Measurements from ENCODE around the gene MACROD2. TPM values are rescaled to one million over a fixed set of nuclear protein-coding genes. Genes with fewer than 3 reads are reported as not detected.

MACROD2 gene
- total and polyA plus RNA-seq, 2 donors (not counting 1 experiment from before 2014, with no cell fraction given), result 5.3 to 6.7 TPM

DNA sequence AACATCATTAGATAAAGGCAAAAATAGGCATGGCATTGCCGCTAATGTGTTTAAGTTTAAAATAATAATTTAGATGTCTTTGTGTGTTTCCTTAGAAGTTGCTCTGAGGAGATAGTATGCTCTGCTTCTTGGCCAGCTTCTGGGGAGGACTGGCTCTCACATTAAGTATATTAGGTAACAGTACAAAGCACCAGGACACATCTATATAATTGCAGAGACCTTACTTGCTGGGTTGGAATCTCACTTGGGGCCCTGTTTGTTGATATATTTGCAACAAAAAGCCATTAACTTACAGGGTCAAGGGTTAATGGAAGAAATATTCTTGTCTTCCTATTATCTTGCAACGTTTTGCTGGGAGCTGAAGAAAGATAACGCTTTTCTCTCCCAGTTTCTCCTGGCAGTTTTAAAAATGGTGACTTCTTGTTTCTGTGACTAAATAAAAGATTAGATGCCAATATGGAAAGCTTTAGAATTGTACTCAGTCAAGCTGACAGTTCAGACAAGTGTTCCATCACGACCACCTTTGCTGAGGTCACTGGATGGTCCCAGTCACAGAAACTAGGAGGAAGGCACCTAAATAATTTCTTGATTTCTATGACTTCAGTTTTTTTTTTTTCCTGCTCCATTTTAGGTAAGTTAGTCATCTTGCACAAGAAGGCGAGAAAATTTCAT is 804.4 kb downstream of the MACROD2 start:
- Histone ChIP-seq H4K20me1 (ENCODE audit: control insufficient read depth, insufficient read depth, low read length, poor library complexity, severe bottlenecking) (no peaks in the 10 kb centered on the region), H3K4me2 (replicated peaks; ENCODE audit: low read depth, low read length, poor library complexity, severe bottlenecking) (no peak overlapping the region), H3K36me3 (replicated peaks in 1 of 2; ENCODE audit: control extremely low read depth in 1 of 2, control insufficient read depth in 1 of 2, extremely low read depth in 1 of 2, insufficient read depth in 2 of 2, low read length in 1 of 2) (no peaks in the 10 kb centered on the region), H3K4me1 (ENCODE audit: control insufficient read depth in 2 of 2, insufficient read depth in 2 of 2, low read length in 2 of 2) (no peaks in the 10 kb centered on the region), H3K9me3 (ENCODE audit: control extremely low read depth in 1 of 3, control insufficient read depth in 2 of 3, insufficient read depth in 1 of 3, low read length in 2 of 3) (no peaks in the 10 kb centered on the region), H2AFZ (ENCODE audit: insufficient read depth, low read depth, low read length, poor library complexity, severe bottlenecking) (no peak overlapping the region), H3K79me2 (ENCODE audit: control insufficient read depth, insufficient read depth, low read length) (no peaks in the 10 kb centered on the region), H3K27ac (ENCODE audit: low read length in 2 of 2) (no peak overlapping the region), H3K4me3 (ENCODE audit: control extremely low read depth in 1 of 5, extremely low read depth in 1 of 5, insufficient read depth in 1 of 5, low read depth in 2 of 5, low read length in 4 of 5) (no peak overlapping the region), H3K9ac (ENCODE audit: low read length) (no peak overlapping the region), H3K27me3 (replicated peaks in 1 of 4; ENCODE audit: control extremely low read depth in 1 of 4, control insufficient read depth in 3 of 4, insufficient read depth in 4 of 4, low read length in 3 of 4) (peaks cover 0 to under 1% (median 0%) of the 10 kb centered on the region in 4 experiments)
- ChIA-PET POLR2A (no interaction called here), CTCF (no interaction called here)
- TF ChIP-seq, protein P1, sequence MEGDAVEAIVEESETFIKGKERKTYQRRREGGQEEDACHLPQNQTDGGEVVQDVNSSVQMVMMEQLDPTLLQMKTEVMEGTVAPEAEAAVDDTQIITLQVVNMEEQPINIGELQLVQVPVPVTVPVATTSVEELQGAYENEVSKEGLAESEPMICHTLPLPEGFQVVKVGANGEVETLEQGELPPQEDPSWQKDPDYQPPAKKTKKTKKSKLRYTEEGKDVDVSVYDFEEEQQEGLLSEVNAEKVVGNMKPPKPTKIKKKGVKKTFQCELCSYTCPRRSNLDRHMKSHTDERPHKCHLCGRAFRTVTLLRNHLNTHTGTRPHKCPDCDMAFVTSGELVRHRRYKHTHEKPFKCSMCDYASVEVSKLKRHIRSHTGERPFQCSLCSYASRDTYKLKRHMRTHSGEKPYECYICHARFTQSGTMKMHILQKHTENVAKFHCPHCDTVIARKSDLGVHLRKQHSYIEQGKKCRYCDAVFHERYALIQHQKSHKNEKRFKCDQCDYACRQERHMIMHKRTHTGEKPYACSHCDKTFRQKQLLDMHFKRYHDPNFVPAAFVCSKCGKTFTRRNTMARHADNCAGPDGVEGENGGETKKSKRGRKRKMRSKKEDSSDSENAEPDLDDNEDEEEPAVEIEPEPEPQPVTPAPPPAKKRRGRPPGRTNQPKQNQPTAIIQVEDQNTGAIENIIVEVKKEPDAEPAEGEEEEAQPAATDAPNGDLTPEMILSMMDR (IDR thresholded peaks at IDR 0.05), result no peak
- TF ChIP-seq EZH2 (IDR thresholded peaks at IDR 0.05; ENCODE audit: borderline replicate concordance, insufficient read depth, low read depth, low read length, poor library complexity, severe bottlenecking), result no peak
- H3K27ac Mint-ChIP-seq, result no peak overlapping the region
- H3K4me1 Mint-ChIP-seq, result no peaks in the 10 kb centered on the region
- DNase-seq (no peak), ATAC-seq (ENCODE audit: low read depth) (no peak)
- no peaks in the 10 kb centered on the region for H3K9me3 Mint-ChIP-seq (ENCODE audit: insufficient read depth)
- peaks cover 12% of the 10 kb centered on the region for H3K27me3 Mint-ChIP-seq
- WGBS (ENCODE audit: insufficient coverage), result 62% methylated on average over 3 of the region's 5 CpGs
- intact Hi-C loops (cut with micrococcal nuclease), result no loop called here
- no peak overlapping the region for H3K4me3 Mint-ChIP-seq

DNA sequence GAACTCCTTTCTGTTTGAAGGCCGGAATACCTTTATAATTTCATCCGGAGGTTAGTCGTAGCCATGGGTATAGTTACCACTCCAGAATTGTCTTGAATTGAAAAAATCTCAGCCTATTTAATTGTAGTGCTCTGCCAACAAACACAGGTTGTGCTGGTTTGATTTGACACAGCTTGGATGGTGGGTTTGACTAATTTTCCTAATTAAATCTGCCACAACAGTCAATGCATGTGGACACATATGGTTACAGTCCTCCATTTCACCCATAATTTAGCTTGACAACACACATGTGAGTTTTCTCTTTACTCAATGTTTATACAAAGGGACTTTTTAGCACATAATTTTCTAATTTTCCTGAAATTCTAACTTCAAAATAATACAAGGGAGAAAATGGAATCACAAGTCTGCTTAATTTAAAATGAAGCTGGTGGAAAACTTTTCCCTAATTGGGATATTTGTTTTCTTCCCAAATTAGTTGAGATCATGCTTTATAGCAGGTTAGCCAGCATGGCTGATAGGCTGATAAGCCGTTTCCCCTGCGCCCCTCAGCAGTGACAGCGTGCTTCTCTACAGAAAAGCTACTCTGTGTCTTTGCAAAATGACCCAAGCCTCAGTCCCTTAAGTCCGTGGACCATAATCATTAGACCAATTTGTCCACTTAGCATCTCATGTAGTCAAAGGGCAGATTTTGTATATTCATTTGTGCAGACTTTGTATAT is 805.5 kb downstream of the MACROD2 start:
- H4K20me1 ChIP-seq (ENCODE audit: control insufficient read depth, insufficient read depth, low read length, poor library complexity, severe bottlenecking), result no peaks in the 10 kb centered on the region
- H3K36me3 ChIP-seq (replicated peaks in 1 of 2; ENCODE audit: control extremely low read depth in 1 of 2, control insufficient read depth in 1 of 2, extremely low read depth in 1 of 2, insufficient read depth in 2 of 2, low read length in 1 of 2), result no peaks in the 10 kb centered on the region
- no peaks in the 10 kb centered on the region for H3K9me3 ChIP-seq (ENCODE audit: control extremely low read depth in 1 of 3, control insufficient read depth in 2 of 3, insufficient read depth in 1 of 3, low read length in 2 of 3)
- TF ChIP-seq EZH2 (IDR thresholded peaks at IDR 0.05; ENCODE audit: borderline replicate concordance, insufficient read depth, low read depth, low read length, poor library complexity, severe bottlenecking), result no peak
- TF ChIP-seq, protein P1 (IDR thresholded peaks at IDR 0.05), result no peak
- H3K4me1 ChIP-seq (ENCODE audit: control insufficient read depth in 2 of 2, insufficient read depth in 2 of 2, low read length in 2 of 2), result no peaks in the 10 kb centered on the region
- DNase-seq, result no peak
- 77% methylated on average over 3 of the region's 7 CpGs for WGBS (ENCODE audit: insufficient coverage)
- ChIA-PET CTCF (no interaction called here), POLR2A (no interaction called here)
- H3K4me3 ChIP-seq (ENCODE audit: control extremely low read depth in 1 of 5, extremely low read depth in 1 of 5, insufficient read depth in 1 of 5, low read depth in 2 of 5, low read length in 4 of 5), result no peak overlapping the region
- no peak overlapping the region for H3K27ac ChIP-seq (ENCODE audit: low read length in 2 of 2)
- H3K4me2 ChIP-seq (replicated peaks; ENCODE audit: low read depth, low read length, poor library complexity, severe bottlenecking), result no peak overlapping the region
- peaks cover 7% of the 10 kb centered on the region for H3K27me3 Mint-ChIP-seq
- intact Hi-C loops (cut with micrococcal nuclease), result no loop called here
- H2AFZ ChIP-seq (ENCODE audit: insufficient read depth, low read depth, low read length, poor library complexity, severe bottlenecking), result no peak overlapping the region
- H3K79me2 ChIP-seq (ENCODE audit: control insufficient read depth, insufficient read depth, low read length), result no peaks in the 10 kb centered on the region
- no peak overlapping the region for H3K9ac ChIP-seq (ENCODE audit: low read length)
- no peak for ATAC-seq (ENCODE audit: low read depth)
- no peak overlapping the region for H3K27ac Mint-ChIP-seq
- H3K27me3 ChIP-seq (replicated peaks in 1 of 4; ENCODE audit: control extremely low read depth in 1 of 4, control insufficient read depth in 3 of 4, insufficient read depth in 4 of 4, low read length in 3 of 4), result peaks cover 0 to 2% (median 0%) of the 10 kb centered on the region in 4 experiments
- no peaks in the 10 kb centered on the region for H3K4me1 Mint-ChIP-seq
- no peak overlapping the region for H3K4me3 Mint-ChIP-seq
- no peaks in the 10 kb centered on the region for H3K9me3 Mint-ChIP-seq (ENCODE audit: insufficient read depth)
